Activated CD8-positive, alpha-beta memory T cell treated with anti-CD3 and anti-CD28 coated beads, Interleukin-2, amount 50 U/mL, for 24 hours (primary cell): ENCODE results near the gene STRAP.

Experiments
- DNase-seq: peaks from one replicate; pipeline ENCODE4 v3.0.0-alpha.2; 2020; ENCODE audit errors: extremely low read depth

The STRAP gene

GRCh38 chr12:15882118-15882971 is at the start of gene STRAP:
Gene STRAP, plus strand, starts transcription at chr12:15882387. Its CDS starts 321 bp downstream, at chr12:15882708.
- DNase-seq, result peak; percentile 89

- no peak for DNase-seq
These were observed 47.6 kb upstream of the STRAP start for GRCh38 chr12:15834575-15834974.

GRCh38 chr12:15837141-15837790 is 44.9 kb upstream of the STRAP start:
- DNase-seq, result no peak

- DNase-seq, result no peak
These were observed 43.1 kb upstream of the STRAP start for GRCh38 chr12:15839041-15839440.

- no peak for DNase-seq
These were observed 42.5 kb upstream of the STRAP start for GRCh38 chr12:15839682-15840081.

GRCh38 chr12:15842108-15842507 is 40.1 kb upstream of the STRAP start:
- no peak for DNase-seq

GRCh38 chr12:15846887-15847286 is 35.3 kb upstream of the STRAP start:
- no peak for DNase-seq

- DNase-seq, result no peak
These were observed 33.6 kb upstream of the STRAP start for GRCh38 chr12:15848606-15849005.

- no peak for DNase-seq
These were observed 31.1 kb upstream of the STRAP start for GRCh38 chr12:15851045-15851620.

GRCh38 chr12:15851919-15852318 is 30.3 kb upstream of the STRAP start:
- DNase-seq, result no peak

GRCh38 chr12:15852383-15852782 is 29.8 kb upstream of the STRAP start:
- no peak for DNase-seq

- DNase-seq, result no peak
These were observed 28.3 kb upstream of the STRAP start for GRCh38 chr12:15853877-15854276.

GRCh38 chr12:15854916-15855315 is 27.3 kb upstream of the STRAP start:
- no peak for DNase-seq

- DNase-seq, result no peak
These were observed 26.5 kb upstream of the STRAP start for GRCh38 chr12:15855646-15856045.

- DNase-seq, result no peak
These were observed 25.8 kb upstream of the STRAP start for GRCh38 chr12:15856097-15856982.

- no peak for DNase-seq
These were observed 23.8 kb upstream of the STRAP start for GRCh38 chr12:15858353-15858752.

- no peak for DNase-seq
These were observed 23.1 kb upstream of the STRAP start for GRCh38 chr12:15859116-15859515.

GRCh38 chr12:15861404-15861803 is 20.8 kb upstream of the STRAP start:
- no peak for DNase-seq

- no peak for DNase-seq
These were observed 19.3 kb upstream of the STRAP start for GRCh38 chr12:15862840-15863239.

- DNase-seq, result no peak
These were observed 18.8 kb upstream of the STRAP start for GRCh38 chr12:15863372-15863771.

- no peak for DNase-seq
These were observed 18.2 kb upstream of the STRAP start for GRCh38 chr12:15863984-15864383.

GRCh38 chr12:15868186-15868585 is 14.0 kb upstream of the STRAP start:
- no peak for DNase-seq
